Amniotic epithelial cell (primary cell): ENCODE results near the gene LUM.

Source experiments
- DNase-seq: peaks from one replicate; pipeline ENCODE4 v3.0.0-alpha.2; 2010; ENCODE audit warnings: low read depth

Gene LUM

DNA sequence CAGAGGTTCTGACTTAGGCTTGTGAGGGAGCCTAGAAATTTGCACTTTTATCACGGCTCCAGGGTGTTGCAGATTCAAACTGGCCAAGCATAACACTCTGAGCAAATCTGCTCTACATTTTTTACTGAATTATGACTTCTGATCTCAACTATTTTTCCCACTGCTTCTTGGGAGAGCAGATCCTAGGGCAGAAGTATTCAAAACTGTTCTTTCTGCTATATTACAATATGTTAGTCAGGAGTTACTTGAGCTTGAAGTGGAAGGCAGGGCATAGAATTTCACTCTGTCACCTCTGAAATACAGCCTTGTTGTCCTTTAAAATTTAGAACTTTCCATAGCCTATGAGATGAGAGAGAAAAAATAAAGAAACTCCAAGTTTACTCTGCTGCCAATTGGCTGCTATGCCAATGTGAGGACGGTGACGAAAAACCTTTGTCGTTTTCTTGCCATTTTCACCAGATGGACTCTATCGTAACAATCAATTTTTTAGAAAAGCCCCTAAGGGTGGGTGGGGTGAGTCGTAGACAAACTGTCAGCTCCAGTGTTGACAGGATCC is 37.1 kb downstream of the LUM start:
- no peak for DNase-seq

DNA sequence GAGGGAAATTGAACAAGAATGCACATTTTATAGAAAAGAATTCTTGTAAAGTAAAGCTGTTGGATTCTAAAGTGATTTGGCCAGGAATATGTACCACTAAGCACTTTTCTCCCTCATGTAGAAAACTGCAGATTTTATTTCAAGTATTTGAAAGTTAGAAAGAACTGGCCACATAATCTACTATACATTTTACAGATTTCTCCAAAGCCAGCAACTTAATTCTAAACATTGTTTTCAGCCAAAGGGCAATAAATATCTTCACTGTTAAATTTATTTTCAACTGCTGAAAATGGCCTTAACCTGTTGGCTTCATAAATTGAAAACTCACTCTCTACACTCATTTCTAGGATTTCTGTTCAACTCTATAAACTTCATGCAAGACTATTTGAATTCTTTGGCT is 37.9 kb downstream of the LUM start:
- no peak for DNase-seq

DNA sequence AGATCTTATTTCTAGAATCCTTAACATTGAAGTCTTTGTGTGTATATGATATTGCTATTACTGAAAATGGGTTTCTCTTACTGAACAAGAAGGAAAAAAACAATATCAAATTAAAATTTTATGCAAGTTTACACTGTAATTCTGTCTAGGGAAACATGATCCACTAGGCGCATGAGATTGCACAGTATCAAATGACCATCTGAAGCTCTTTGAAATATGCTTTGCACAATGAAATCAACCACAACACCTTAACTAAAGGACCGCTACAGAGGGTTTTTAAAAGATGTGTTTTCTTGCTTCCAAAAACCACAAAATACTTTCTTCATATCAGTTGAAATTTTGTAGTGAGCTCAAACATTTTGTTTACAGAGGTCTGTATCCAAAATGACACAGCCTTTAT is 38.4 kb downstream of the LUM start:
- DNase-seq, result peak; percentile 48

DNA sequence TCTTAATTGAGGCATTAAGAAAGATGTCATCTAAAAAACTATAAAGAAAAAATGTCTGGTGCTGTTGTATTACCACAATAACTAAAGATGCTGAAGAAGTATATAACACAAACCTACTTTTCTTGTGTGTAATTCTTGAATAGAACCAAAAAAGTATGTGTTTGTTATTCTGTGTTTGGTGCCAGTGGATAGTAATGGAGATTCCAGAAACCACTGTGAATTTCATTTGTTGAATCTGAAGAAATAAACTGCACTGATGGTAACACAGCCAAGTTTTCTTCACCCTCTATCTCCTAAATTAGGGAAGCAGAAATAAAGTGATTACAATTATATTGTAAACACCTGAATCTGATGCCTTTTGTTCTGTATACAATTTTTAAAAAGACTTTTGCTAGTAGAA is 40.4 kb downstream of the LUM start:
- no peak for DNase-seq

DNA sequence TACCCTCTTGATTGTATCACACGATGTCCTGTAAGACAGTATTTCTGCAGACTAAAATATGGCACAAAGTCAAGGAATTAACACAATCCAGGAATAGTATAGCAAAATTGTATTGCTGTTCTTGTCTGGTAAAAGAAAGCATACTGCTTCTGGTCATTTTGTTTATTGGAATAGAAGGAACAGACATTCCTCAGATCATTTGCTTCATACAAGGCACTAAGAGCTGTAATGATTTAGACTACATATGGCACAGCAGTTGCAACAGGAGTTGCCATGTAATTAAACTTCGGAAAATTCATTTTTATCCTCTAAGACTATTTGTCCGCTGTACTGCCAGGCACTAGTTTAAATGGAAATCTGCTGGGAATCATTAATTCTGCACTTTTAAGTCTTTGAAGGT is 45.9 kb downstream of the LUM start:
- DNase-seq, result no peak

DNA sequence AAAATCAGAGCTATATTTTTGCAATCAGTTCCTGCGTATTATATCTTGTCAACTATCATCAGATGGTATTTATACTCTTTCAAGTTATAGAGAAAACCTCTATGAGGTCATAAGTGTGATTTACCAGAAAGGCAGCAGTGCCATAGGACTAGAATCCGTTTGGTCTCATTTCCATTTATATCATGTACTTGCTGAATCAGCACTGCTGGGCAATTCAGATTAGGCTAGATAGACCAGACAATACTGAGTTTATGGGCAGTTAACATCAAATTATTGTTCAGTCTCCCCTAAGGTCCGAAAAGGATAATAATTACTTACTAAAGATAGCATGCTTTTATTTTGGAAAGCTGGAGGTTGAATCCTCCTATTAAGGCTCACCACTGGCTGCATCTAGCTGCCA is 46.7 kb downstream of the LUM start:
- DNase-seq, result no peak

DNA sequence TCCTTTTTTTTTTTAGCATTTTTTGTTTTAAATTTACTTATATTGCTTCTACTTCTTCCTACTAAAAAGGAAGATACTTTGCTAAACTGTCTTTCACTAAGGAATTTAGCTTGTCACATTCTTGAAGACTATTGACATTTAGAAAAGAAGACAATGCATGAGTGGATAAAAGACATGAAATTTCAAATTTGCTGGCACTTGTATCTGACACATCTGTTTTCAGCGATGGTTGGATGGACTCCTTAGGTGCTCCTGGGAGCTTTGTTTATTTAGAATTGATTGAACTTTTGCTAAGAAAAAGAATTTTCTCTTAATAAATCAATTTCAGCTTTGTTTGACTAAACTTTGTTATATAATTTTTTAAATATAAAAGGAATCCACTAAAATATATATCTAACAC is 50.2 kb downstream of the LUM start:
- DNase-seq, result no peak

DNA sequence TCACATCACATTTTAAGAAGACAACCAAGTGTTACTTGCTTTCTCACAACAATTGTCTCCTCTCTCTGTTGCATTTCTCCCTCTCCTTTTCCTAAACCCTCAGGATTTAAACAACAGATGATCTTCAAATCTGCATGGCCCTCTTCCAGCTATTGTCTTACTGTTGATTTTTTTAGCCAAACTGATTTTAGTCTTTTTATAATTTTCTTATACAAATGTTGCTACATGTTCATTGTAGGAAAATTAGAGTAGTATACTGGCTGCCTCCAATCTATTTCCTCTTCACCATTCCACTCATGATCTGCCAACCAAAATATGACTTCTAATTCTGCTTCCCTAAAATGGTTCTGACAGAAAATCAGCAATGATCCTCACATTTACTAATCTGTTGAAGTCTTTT is 52.1 kb downstream of the LUM start:
- DNase-seq, result no peak

DNA sequence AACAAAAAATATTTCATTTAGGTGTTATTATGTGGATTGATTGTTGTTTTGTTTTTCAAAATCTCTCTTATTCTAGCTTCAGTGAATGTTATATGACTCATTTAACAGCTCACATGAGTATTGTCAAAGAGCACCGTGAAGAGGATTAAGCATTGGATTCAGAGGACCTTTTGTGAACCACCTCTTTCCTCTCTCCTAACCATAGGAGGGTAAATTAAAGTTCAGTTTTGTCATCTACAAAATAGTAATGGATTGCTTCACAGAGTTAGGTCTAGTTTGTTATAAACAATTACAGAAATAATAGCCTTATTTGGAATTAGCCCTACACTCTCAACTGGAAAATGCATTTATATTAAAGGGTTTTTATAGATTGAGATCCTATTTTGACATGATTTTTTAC is 52.5 kb downstream of the LUM start:
- no peak for DNase-seq

DNA sequence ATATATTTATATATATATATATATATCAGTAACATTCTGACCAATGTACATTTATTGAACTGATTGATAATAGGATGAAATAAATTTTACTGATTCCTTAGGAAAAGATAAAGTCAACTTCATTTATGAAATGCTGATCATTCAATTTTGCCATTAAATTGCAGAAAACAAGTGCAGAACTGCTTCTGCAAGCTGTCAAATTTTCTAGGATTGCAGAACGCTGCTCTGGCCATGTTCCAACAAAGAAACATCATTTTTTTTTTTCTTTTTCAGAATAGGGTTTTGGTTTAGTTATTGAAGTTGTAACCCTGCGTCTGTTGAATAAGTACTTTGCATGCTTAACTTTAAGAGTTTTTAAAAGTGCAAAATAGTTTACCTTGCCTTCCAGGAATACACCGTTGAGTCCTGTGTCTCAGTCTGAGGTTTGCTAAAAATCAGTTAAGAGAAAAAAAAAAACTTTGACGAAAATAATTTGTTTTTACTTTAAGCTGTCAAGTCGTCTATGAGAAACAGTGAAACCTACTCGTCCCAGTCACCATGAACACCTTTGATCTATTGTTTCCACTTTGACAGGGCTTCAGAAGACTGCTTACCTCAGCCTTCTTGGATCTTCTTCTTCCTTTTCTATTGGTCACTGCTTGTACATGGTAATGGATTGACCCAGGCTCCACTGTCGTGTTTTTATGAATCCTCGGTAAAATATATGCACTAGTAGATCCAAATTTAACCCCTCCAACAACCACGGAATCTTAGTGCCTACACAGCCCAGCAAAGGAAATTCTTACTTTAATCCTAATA is 53.7 kb downstream of the LUM start, which contains the start of gene KERA:
TSS of gene KERA (minus strand) at position 657 of the 798 bp plus-strand sequence. CDS start 1,743 bp downstream, outside the sequence.
- no peak for DNase-seq

DNA sequence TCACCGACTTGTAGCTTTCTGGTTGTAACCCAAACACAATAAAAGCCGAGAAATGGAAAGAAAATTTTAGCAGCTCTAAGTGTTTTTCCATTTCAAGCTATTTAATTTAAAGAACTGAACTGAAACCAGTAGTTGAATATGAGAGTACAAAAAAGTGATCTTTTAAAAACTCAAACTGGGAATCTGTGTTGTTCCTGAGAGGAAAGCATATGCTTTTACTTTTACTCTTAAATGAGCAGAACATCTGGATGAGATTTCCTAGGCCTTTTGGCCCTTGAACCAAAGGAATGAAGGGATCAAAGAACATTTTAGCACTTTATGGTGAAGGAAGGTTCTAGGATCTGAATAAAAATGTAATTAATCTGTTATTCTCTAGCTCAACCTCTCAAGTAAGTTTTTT is 54.8 kb downstream of the LUM start:
- DNase-seq, result no peak

DNA sequence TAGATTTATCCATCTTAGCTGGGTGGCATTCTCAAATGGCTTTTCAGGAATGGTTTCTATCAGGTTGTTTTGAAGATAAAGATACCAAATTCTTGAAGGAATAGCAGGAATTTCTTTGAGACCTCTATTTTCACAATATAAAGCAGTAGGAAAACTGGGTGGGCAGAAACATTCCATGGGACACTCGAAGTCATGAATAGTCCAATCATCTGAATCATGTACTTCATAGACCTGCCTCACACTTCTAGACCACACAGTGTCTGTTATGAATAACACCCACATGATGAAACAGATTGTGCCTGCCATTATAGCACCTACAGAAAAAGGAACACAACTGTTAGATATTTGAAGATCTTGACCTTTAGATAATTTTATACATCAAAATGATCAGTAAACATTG is 55.3 kb downstream of the LUM start:
- no peak for DNase-seq

DNA sequence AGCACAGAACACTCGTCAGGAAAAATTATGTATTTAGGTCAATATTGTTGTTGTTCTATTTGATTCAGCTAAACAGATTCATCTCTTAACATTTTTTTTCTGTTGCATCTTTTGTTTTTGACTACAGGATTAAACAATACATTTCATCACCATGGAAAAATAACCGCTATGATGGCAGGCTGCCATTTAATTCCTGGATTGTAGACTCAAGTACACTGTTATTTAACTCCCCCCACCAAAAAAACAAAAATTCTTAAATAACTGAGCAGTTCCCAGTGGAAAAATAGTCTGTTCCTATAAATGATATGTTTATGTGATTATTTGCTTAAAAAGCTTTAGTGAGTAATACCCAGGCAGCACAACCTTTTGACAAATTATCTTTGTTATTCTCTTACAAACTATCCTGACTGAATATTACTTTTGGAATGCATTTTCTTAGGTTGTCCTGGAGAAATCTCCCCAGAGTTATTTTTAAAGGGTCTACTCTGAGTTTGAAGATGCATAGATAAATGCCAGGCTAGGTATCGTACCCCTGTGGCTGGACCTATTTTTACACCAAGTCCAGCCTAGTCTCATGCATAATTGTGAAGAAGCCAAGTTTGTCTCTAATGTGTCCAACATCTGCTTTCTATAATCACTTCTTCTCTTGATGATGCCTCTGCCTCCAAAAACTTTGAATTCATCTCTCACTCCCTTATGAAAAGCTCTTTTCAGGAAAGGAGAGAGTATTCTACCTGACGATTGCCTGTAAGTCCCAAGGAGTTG is 57.2 kb downstream of the LUM start:
- peak; percentile 90 for DNase-seq
